SU-DHL-6 (cell line): ENCODE data around the gene INTS11.

Source experiments
- EZH2phosphoT487 ChIP-seq: fragments of 200-600 bp; sonication (generic), shearing (Covaris generic); conservative IDR thresholded peaks from 2 replicates; pipeline ENCODE4 v1.6.1; 2018; ENCODE audit warnings: mild to moderate bottlenecking, antibody characterized with exemption, low read length, moderate library complexity, mixed read lengths
- TF ChIP-seq, protein P1 (sequence below): fragments of 200-600 bp; sonication (generic); IDR thresholded peaks from one replicate; pipeline ENCODE4 v1.5.1; 2017; ENCODE audit warnings: antibody characterized with exemption, mild to moderate bottlenecking, low read length, moderate library complexity; ENCODE audit not compliant: insufficient read depth, poor library complexity, severe bottlenecking

DNA sequence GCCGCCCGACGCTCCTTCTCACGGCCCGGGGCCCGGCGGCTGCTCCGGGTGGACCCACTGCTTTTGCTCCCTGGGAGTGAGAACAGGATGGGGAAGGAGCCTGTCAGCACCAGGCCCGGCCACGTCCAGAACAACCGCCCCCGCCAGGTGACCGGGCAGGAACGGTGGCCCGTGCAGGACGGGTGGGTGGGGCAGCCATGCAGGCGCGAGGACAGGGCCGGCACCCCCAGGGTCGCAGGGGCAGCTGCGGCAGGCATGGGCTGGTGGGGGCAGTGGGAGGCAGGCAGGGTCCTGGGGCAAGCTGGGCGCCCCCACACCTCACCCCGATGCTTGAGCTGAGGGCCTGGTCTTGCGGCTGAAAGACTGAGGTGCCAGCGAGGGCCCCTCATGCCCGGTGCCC is 12.0 kb upstream of the INTS11 start:
- TF ChIP-seq, protein P1, sequence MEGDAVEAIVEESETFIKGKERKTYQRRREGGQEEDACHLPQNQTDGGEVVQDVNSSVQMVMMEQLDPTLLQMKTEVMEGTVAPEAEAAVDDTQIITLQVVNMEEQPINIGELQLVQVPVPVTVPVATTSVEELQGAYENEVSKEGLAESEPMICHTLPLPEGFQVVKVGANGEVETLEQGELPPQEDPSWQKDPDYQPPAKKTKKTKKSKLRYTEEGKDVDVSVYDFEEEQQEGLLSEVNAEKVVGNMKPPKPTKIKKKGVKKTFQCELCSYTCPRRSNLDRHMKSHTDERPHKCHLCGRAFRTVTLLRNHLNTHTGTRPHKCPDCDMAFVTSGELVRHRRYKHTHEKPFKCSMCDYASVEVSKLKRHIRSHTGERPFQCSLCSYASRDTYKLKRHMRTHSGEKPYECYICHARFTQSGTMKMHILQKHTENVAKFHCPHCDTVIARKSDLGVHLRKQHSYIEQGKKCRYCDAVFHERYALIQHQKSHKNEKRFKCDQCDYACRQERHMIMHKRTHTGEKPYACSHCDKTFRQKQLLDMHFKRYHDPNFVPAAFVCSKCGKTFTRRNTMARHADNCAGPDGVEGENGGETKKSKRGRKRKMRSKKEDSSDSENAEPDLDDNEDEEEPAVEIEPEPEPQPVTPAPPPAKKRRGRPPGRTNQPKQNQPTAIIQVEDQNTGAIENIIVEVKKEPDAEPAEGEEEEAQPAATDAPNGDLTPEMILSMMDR: no peak
- no peak for TF ChIP-seq EZH2phosphoT487
